Lung (tissue), 12 donors: ENCODE data around the gene PTGES3. TPM values are rescaled to one million over a fixed set of nuclear protein-coding genes. Genes with fewer than 3 reads are reported as not detected.
"Not testable (repeated sequence)": the region's sequence is repeated elsewhere in the genome, so short reads cannot be mapped to it uniquely, and the experiment has no call there.

ENCODE experiments used
- ATAC-seq: fragments of 200-7000 bp; cut with Tn5 transposase; one replicate; pipeline ENCODE4 v1.9.1; 2020; ENCODE audit warnings: moderate number of reproducible peaks; ENCODE audit not compliant: insufficient read depth, low FRiP score
- DNase-seq, 3 donors: peaks; one replicate each; pipeline ENCODE4 v3.0.0-alpha.2; 2013 to 2017
- H3K27ac ChIP-seq, 2 donors: one replicate each; pipeline ENCODE4 v1.5.1; 2013; ENCODE audit warnings: mild to moderate bottlenecking in 2 of 2, moderate library complexity in 2 of 2, control low read depth in 1 of 2, inconsistent platforms in 1 of 2, low read depth in 1 of 2, low read length in 1 of 2
- H3K27me3 ChIP-seq, 3 donors: one replicate each; pipeline ENCODE4 v1.5.1; 2013; ENCODE audit warnings: low read length in 2 of 3; ENCODE audit not compliant: control insufficient read depth in 3 of 3, insufficient read depth in 3 of 3
- H3K36me3 ChIP-seq, 4 donors: one replicate each; pipeline ENCODE4 v1.5.1; 2013; ENCODE audit warnings: low read length in 4 of 4, mild to moderate bottlenecking in 1 of 4, moderate library complexity in 1 of 4; ENCODE audit not compliant: control insufficient read depth in 4 of 4, insufficient read depth in 4 of 4
- H3K4me1 ChIP-seq, 5 donors: one replicate each; pipeline ENCODE4 v1.5.1; 2013; ENCODE audit warnings: low read length in 5 of 5, mild to moderate bottlenecking in 2 of 5, moderate library complexity in 1 of 5; ENCODE audit not compliant: control insufficient read depth in 5 of 5, insufficient read depth in 5 of 5
- H3K4me3 ChIP-seq: one replicate; pipeline ENCODE4 v1.5.1; 2013; ENCODE audit warnings: mild to moderate bottlenecking, control low read depth, moderate library complexity
- H3K9ac ChIP-seq, 2 donors: one replicate each; pipeline ENCODE4 v1.5.1; 2013; ENCODE audit warnings: low read length in 2 of 2, control low read depth in 1 of 2; ENCODE audit not compliant: insufficient read depth in 1 of 2
- H3K9me3 ChIP-seq, 4 donors: one replicate each; pipeline ENCODE4 v1.5.1; 2013; ENCODE audit warnings: low read length in 3 of 4, mild to moderate bottlenecking in 1 of 4, moderate library complexity in 1 of 4; ENCODE audit not compliant: control insufficient read depth in 4 of 4, insufficient read depth in 3 of 4
- CTCF ChIP-seq: IDR thresholded peaks from 2 replicates; pipeline ENCODE4 v1.5.1; 2012; ENCODE audit warnings: mild to moderate bottlenecking; ENCODE audit errors: control extremely low read depth, extremely low read depth
- WGBS, 2 donors: extraction: QIAGEN DNeasy Blood & Tissue Kit; methylation state at CpG; one replicate each; pipeline ENCODE4 v1.1.7; 2013; 5-methylcytosine and 5-hydroxymethylcytosine counted together
- polyA plus RNA-seq, 2 donors: library from polyadenylated mRNA; stranded (reverse); fragments of 200-250 nt; gene quantifications; one replicate each; pipeline ENCODE4 v1.2.1, GENCODE V29; 2013
- total RNA-seq, 2 donors: library from RNA; depleted of rRNA in 1 of 2; stranded (reverse); fragments of >200 nt in 1 of 2; gene quantifications; one replicate each; pipeline ENCODE4 v1.2.1, GENCODE V29; 2014 to 2021
- donor health status: control.
- donor health status: control.
- donor health status: Bipolar disorder and iron deficiency.
- donor health status: healthy.
- donor health status: DM: yes; HTN: yes; CAD: no.

PTGES3 gene
- total and polyA plus RNA-seq, 4 donors: 88.6 to 180 (median 152) TPM

- ATAC-seq: no peak
- Histone ChIP-seq H3K9ac (no peak overlapping the region), H3K36me3 (peaks cover 18 to 30% (median 23%) of the 10 kb centered on the region in 4 donors), H3K27ac (no peak overlapping the region), H3K4me3 (no peak overlapping the region), H3K4me1 (peaks cover 0 to 1% (median 0%) of the 10 kb centered on the region in 5 donors), H3K27me3 (no peaks in the 10 kb centered on the region), H3K9me3 (no peaks in the 10 kb centered on the region)
- no peak for DNase-seq
- TF ChIP-seq CTCF: no peak
- 75 to 93% methylated on average over 5 of the region's 5 CpGs for WGBS, 2 donors
Measured at GRCh38 chr12:56709759-56710376, 21.8 kb upstream of the PTGES3 start.

- WGBS, 2 donors: 87 to 88% methylated on average over 5 of the region's 5 CpGs
- not testable (repeated sequence) for DNase-seq, H3K27ac ChIP-seq, ATAC-seq, H3K9me3 ChIP-seq, H3K4me1 ChIP-seq, H3K4me3 ChIP-seq, H3K9ac ChIP-seq, H3K36me3 ChIP-seq, H3K27me3 ChIP-seq
Measured at GRCh38 chr12:56704522-56704921, 16.4 kb upstream of the PTGES3 start.

GRCh38 chr12:56699020-56699661, 11.1 kb upstream of the PTGES3 start:
- no peaks in the 10 kb centered on the region for H3K27me3 ChIP-seq
- H3K4me3 ChIP-seq: no peak overlapping the region
- H3K9me3 ChIP-seq: no peaks in the 10 kb centered on the region
- H3K27ac ChIP-seq: no peak overlapping the region
- TF ChIP-seq CTCF: no peak
- no peaks in the 10 kb centered on the region for H3K36me3 ChIP-seq
- no peak overlapping the region for H3K9ac ChIP-seq
- no peak for DNase-seq
- WGBS, 2 donors: 58 to 75% methylated on average over 3 of the region's 3 CpGs
- no peak for ATAC-seq
- no peaks in the 10 kb centered on the region for H3K4me1 ChIP-seq

- ATAC-seq: no peak
- Histone ChIP-seq H3K27ac (no peak overlapping the region), H3K4me3 (no peak overlapping the region), H3K9me3 (no peaks in the 10 kb centered on the region), H3K9ac (no peak overlapping the region), H3K36me3 (no peaks in the 10 kb centered on the region), H3K4me1 (no peaks in the 10 kb centered on the region), H3K27me3 (no peaks in the 10 kb centered on the region)
- DNase-seq: no peak
- TF ChIP-seq CTCF: no peak
- 84 to 93% methylated on average over 2 of the region's 2 CpGs for WGBS, 2 donors
Measured at GRCh38 chr12:56695327-56696101, 7.4 kb upstream of the PTGES3 start.
